AG04449 (cell line): ENCODE measurements around the gene SPATS1.

Experiments used
- CTCF ChIA-PET: fragments of 350-600 bp; formaldehyde crosslinking; extraction: SDS; loops from one replicate; lab custom pipeline; 2021; ENCODE audit warnings: antibody characterized with exemption; lab: Yijun Ruan, JAX
- POLR2A ChIA-PET: fragments of 400-600, 350-600 bp; formaldehyde crosslinking; extraction: SDS; loops from one replicate; lab custom pipeline; 2020; ENCODE audit warnings: antibody characterized with exemption, inconsistent platforms; lab: Yijun Ruan, JAX
- DNase-seq: peaks from one replicate; pipeline ENCODE4 v3.0.0-alpha.2; 2010; ENCODE audit warnings: low read depth, low spot score
- H3K4me3 ChIP-seq: 2 replicates; pipeline ENCODE4 v1.5.1; 2011; ENCODE audit warnings: low read depth, mild to moderate bottlenecking, control low read depth, low read length
- TF ChIP-seq, protein P1 (sequence below): IDR thresholded peaks from one replicate; pipeline ENCODE4 v1.5.1; 2011; ENCODE audit warnings: mild to moderate bottlenecking, moderate library complexity, low read length, control low read depth, inconsistent platforms; ENCODE audit not compliant: insufficient read depth; ENCODE audit errors: missing control alignments

Gene SPATS1

DNA sequence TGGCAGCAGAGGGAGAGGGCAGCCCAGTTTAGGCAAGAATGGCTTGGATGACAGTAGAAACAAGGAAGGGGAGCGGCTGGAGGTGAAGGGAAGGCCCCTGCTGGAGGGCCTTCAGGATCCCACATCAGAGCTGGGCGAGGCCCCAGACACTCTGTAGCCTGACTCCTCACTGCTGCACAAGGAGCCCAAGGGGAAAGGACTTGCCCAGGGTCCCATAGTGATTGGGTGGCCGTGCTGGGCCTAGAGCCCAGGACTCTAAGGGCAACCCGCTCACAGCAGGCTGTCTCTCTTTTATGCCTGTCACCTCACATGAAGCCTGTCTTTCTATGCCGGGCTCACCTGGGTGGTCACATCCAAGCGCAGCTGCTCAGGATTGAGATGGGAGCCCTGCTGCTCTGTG lies 38.6 kb upstream of the SPATS1 start:
- no peak for DNase-seq
- ChIA-PET CTCF (interaction anchor here (0.6 to 16.0 kb wide), 10 partner anchors 8 to 579 kb away, joined by 3 to 158 read pairs (median 6); partner anchors contain the start of genes AARS2, NFKBIE and TMEM151B), POLR2A (no interaction called here)
- H3K4me3 ChIP-seq: no peak overlapping the region
- TF ChIP-seq, protein P1, sequence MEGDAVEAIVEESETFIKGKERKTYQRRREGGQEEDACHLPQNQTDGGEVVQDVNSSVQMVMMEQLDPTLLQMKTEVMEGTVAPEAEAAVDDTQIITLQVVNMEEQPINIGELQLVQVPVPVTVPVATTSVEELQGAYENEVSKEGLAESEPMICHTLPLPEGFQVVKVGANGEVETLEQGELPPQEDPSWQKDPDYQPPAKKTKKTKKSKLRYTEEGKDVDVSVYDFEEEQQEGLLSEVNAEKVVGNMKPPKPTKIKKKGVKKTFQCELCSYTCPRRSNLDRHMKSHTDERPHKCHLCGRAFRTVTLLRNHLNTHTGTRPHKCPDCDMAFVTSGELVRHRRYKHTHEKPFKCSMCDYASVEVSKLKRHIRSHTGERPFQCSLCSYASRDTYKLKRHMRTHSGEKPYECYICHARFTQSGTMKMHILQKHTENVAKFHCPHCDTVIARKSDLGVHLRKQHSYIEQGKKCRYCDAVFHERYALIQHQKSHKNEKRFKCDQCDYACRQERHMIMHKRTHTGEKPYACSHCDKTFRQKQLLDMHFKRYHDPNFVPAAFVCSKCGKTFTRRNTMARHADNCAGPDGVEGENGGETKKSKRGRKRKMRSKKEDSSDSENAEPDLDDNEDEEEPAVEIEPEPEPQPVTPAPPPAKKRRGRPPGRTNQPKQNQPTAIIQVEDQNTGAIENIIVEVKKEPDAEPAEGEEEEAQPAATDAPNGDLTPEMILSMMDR: no peak

DNA sequence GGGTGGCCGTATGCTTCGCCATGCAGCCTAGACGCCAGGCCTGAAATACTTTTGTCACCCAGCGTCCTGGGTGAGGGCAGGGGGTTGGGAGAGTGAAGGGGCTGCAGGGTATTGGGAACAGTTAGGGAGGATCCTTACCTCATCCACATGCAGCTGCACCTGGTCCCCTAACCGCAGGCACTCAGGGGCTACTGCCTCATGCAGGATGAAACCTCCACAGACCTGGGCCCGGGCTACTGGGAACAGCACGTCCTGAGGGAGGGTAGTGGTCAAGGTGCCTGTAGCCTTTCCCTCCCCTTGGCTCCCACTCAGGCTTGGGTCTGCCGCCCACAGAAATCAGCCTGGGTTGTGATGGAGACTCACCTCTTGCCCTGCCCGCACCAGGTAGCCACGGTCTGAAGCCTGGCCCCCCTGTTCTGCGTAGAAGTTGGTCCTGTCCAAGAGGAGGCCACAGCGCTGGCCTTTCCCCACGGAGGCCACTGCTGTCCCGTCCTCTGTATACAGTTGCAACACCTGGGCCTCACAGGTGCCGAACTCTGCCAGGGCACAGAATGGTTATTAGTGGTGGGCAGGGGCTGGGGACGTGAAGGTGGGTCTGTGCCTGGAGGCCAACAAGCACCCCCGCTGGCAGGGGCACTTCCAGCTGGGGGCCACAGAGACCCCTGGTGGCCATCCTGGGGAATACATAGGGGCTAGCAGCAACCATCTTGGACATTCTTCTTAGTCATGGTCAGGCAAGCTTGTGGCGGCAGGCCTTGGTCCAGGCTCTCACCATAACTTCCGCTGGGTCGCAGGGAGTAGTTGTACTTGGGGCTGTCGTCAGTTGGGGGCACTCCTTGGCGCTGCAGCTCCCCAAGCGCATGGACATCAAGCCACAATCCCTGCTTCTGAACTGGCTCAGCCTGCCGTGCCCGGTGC lies 37.9 kb upstream of the SPATS1 start:
- CTCF ChIA-PET: interaction anchor here (0.6 to 16.0 kb wide), 24 partner anchors 8 to 208 kb away, joined by 3 to 158 read pairs (median 5); partner anchors contain the start of genes AARS2, NFKBIE, SLC35B2 and TMEM151B
- no peak for DNase-seq
- no peak overlapping the region for H3K4me3 ChIP-seq
- POLR2A ChIA-PET: no interaction called here
- TF ChIP-seq, protein P1: peak; percentile 78

DNA sequence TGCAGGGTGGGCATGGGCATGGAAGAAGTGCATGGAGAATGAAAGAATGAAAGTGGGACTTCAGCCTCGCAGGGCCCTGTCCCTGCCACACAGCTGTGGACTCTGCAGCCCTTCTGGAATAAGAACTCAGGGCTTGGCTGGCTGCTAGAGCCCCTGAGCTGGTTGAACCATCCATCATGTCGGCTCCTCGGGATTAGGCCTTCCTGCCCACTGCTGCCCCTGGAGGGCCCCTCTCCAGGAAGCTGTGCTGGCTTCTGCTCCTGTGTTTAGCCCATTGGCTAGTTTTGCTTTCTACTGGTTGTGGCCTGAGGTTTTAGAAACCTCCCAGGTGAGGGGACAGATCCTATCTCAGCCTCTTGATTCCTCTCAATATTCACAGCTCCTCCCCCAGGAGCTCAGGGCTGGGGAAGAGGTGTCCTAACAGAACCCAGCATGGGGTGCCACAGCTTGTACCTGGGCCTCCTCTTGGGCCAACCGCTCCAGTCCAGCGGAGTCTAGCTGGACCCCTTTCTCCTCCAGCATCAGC lies 37.2 kb upstream of the SPATS1 start:
- TF ChIP-seq, protein P1: no peak
- no peak for DNase-seq
- POLR2A ChIA-PET: no interaction called here
- CTCF ChIA-PET: interaction anchor here (0.6 to 16.0 kb wide), 24 partner anchors 7 to 206 kb away, joined by 3 to 158 read pairs (median 4); partner anchors contain the start of genes AARS2, NFKBIE, SLC35B2 and TMEM151B
- no peak overlapping the region for H3K4me3 ChIP-seq

DNA sequence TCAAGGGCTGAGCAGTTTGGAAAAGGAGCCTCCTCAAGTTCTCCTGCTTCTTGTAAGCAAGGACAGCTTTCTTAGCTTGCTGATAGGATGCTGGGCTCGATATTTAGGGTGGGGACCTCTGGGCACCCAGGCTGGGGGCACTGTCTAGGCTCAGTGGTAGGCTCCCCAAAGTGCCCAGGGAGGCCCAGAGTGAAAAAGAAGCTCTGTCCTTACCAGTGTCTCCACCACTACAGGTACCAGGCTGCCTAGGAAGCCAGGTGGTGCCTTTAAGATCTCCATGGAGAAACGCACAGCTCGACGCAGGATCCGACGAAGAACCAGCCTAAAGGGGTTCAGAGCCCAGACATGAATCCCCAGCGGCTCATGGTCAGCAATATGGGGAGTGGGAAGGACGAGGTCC lies 35.7 kb upstream of the SPATS1 start:
- CTCF ChIA-PET: interaction anchor here (0.6 to 16.0 kb wide), 8 partner anchors 5 to 134 kb away, joined by 3 to 158 read pairs (median 8); partner anchors contain the start of genes AARS2, NFKBIE and TMEM151B
- POLR2A ChIA-PET: no interaction called here
- DNase-seq: no peak
- TF ChIP-seq, protein P1: no peak
- no peak overlapping the region for H3K4me3 ChIP-seq

DNA sequence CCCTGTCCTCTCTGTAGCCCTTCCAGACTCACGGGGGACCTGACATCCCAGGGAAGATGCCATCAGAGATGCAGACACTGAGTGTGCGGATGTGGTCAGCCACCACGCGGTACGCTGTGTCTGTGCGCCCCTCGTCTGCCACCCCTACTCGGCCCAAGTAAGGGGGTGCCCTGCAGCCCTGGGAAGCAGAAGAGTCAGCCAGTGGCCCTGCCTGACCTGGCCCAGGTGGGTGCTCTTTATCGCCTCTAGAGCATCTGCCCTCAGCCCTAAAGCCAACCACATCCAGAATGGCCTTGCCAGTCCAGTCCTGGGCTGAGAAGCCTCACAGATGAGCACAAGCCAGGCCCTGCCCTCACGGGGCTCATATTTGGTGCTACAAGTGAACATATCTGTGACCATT lies 35.2 kb upstream of the SPATS1 start:
- POLR2A ChIA-PET: no interaction called here
- CTCF ChIA-PET: interaction anchor here (1.0 to 16.0 kb wide), 5 partner anchors 12 to 39 kb away, joined by 3 to 158 read pairs (median 13); partner anchors contain the start of genes NFKBIE and TMEM151B
- no peak for DNase-seq
- TF ChIP-seq, protein P1: no peak
- no peak overlapping the region for H3K4me3 ChIP-seq

DNA sequence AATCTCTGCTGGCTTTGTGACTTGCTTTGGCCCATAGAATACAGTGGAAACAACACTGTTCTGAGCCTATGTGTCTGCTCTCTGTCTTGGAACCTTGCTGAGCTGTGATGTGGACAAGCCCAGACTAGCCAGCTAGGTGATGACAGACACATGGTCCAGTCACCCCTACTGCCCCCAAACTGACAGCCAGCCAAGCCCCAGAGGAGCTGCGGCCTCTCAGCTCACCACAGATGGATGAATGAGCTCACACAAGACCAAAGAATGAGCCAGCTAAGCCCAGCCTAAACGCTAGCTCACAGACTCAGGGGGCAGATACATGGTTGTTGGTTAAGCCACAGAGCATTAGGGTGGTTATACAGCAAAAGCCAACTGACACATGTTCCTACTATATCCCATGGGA lies 33.4 kb upstream of the SPATS1 start:
- no peak for DNase-seq
- ChIA-PET CTCF (interaction anchor here (0.8 to 16.0 kb wide), 6 partner anchors 9 to 71 kb away, joined by 3 to 158 read pairs (median 4); partner anchors contain the start of genes NFKBIE and TMEM151B), POLR2A (interaction anchor here (1.3 kb wide), 1 partner anchor 12 kb away, joined by 5 read pairs; no protein-coding TSS in a partner anchor)
- H3K4me3 ChIP-seq: no peak overlapping the region
- TF ChIP-seq, protein P1: no peak
